HG03103 (cell line): ENCODE data around the gene AZIN2.
"Not testable (repeated sequence)": the region's sequence is repeated elsewhere in the genome, so short reads cannot be mapped to it uniquely, and the experiment has no call there.

Experiments
- ATAC-seq: cut with Tn5 transposase; IDR thresholded peaks from one replicate; pipeline ENCODE4 v1.9.1; 2021; ENCODE audit warnings: low read depth; ENCODE audit not compliant: unreplicated experiment

The AZIN2 gene

DNA sequence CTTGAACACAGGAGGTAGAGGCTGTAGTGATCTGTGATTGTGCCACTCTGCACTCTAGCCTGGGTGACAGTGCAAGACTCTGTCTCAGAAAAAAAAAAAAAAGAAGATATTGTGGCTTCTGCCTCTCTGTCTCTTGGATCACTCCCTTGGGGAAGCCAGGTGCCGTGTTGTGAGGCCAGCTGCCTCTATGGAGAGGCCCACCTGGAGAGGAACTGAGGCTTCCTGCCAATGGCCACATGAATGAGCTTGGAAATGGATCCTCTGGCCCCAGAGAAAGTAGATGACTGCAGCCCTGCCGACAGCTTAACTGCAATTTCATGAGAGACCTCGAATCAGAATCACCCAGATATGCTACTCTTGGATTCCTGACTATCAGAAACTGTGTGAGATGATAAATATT lies 24.5 kb upstream of the AZIN2 start:
- ATAC-seq, result no peak

DNA sequence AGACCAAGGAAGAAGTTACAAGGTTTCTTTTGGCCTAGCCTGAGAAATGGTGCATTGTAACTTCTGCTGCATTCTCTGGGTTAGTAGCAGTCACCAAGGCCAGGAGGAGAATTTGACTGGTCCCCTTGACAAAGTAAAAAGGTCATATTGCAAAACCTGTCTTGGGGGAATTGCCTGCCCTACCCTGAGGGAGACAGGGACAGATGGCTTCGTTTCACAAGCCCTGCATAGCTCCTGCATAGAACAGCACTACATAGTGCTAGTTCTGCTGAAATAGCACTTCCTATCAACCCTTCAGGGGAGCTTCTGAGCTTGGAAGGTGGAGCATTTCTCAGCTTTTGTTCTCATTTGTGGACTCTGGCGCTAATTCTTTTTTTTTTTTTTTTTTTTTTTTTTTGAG lies 23.9 kb upstream of the AZIN2 start:
- ATAC-seq, result no peak

DNA sequence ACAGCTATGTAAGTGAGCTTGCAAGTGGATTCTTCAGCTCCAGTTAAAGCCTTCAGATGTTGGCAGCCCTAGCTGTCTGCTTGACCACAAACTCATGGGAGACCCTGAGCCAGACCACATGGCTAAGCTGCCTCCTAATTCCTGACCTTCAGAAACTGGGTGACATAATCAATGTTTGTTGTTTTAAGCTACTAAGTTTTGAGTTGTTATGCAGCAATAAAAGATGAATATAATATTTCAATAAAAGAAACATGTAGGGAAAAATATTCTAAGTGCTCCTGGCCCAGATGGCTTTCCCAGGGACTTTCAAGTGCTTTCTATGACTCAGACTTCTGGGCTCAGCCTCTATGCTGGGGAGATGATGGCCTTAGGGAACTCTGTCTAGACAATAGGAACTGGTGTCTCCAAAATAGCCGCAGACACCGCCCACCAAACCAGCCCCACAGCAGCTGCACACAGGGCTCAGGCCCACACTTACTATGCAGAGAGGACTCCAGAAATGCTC lies 20.3 kb upstream of the AZIN2 start:
- no peak for ATAC-seq

DNA sequence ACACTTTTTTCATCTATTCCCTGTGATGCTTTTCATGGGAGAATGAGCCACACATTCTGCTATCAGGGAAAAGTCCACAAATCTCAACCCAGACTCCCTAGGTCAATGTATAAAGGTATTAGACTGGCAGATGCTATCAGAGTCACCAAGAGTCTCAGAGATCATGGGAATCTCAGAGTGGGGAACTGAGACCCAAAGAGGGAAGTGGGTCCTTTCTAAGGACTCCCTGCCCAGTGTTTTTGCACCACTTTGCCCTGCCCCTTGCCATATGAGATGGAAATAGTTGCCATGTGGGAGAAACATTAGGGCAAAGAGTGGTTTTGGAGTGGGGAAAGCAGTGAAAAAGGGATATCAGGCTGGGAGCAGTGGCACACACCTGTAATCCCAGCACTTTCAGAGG lies 19.1 kb upstream of the AZIN2 start:
- no peak for ATAC-seq

DNA sequence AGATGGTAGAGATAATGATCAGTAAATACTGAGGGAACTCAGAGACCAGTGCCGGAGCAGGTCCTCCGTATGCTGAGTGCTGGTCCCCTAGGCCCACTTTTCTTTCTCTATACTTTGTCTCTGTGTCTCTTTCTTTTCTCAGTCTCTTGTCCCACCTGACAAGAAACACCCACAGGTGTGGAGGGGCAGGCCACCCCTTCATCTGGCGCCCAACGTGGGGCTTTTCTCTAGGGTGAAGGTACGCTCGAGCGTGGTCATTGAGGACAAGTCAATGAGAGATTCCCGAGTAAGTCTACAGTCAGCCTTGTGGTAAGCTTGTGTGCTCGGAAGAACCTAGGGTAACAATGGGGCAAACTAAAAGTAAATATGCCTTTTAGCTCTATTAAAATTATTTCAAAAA lies 16.7 kb upstream of the AZIN2 start:
- not testable (repeated sequence) for ATAC-seq

DNA sequence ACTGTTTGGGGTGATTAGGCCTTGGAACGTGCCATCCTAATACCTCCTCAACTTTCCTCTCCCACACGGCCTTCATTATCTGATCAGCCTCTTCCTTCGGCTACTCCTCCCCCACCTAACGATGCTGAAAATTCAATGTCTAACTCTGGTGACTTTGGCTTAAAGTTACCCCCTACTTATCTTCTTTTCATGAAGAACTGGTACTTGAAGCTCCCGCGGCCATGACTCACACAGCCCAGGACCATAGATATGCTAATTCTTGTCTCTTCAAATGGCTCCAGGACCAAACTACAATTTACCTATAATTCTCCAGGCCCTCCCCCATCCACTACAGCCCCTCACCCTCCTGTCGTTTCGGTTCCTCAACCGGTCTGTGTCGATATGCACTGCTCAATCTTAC lies 15.7 kb upstream of the AZIN2 start:
- no peak for ATAC-seq

DNA sequence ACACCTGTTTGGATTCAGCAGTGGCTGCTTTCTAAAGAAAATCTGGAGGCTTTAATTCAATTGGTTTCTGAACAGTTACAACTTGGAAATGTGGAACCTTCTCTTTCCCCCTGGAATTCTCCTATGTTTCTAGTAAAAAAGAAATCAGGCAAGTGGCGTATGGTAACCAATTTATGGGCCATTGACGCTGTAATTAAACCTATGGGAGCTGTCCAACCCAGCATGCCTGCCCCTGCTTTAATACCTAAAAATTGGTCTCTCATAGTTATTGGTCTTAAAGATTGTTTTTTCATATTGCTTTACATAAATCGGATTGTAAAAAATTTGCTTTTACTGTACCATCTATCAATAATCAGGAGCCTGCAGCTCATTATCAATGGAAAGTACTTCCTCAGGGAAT lies 14.5 kb upstream of the AZIN2 start:
- ATAC-seq, result not testable (repeated sequence)

DNA sequence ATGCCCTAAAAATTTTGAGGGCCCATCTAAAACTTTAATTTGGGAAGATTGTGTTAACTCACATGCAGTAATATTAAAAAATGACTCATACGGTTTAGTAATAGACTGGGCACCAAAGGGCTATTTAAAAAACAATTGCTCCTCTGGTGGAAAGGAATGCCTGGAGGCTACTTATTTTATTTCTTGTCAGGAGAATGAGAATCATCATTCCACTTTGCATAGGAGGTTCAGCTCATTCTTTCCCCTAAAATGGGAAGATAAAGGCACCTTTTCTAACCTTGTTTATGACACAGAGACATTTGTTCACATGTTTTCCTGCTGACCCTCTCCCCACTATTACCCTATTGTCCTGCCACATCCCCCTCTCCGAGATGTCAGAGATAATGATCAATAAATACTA lies 12.8 kb upstream of the AZIN2 start:
- not testable (repeated sequence) for ATAC-seq

DNA sequence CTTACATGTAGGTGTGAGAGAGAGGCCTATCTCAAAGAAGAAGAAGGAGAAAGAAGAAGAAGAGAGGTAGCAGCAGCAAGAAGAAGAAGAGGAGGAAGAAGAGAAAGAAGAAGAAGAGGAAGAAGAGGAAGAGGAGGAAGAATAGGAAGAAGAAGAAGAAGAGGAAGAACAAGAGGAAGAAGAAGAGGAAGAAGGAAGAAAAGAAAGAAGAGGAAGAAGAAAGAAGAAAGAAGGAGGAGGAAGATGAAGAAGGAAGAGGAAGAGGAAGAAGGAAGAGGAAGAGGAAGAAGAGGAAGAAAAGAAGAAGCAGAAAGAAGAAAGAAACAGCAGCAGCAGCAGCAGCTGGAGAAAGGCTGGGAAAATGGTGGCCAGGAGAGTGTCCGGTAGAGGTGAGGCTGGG lies 10.3 kb upstream of the AZIN2 start:
- ATAC-seq, result no peak

DNA sequence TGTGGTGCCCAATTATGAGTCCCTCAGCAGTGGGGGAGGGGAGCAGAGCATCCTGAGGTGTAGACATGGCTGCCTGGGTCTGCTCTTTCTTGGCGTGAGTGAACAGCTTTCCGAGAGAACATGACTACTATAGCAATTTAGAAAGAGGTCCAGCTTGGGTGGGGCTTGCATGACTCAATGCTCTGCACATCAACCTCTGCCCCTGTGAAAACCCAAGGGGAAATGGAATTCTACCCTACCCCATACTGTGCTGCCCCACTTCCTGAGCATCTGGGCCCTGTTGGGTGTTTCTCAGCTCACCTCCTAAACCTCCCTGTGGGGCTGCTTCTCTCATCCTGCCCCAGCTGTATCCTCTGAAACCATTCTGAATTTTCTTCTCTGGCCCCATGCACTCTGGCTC lies 8.2 kb upstream of the AZIN2 start:
- no peak for ATAC-seq

DNA sequence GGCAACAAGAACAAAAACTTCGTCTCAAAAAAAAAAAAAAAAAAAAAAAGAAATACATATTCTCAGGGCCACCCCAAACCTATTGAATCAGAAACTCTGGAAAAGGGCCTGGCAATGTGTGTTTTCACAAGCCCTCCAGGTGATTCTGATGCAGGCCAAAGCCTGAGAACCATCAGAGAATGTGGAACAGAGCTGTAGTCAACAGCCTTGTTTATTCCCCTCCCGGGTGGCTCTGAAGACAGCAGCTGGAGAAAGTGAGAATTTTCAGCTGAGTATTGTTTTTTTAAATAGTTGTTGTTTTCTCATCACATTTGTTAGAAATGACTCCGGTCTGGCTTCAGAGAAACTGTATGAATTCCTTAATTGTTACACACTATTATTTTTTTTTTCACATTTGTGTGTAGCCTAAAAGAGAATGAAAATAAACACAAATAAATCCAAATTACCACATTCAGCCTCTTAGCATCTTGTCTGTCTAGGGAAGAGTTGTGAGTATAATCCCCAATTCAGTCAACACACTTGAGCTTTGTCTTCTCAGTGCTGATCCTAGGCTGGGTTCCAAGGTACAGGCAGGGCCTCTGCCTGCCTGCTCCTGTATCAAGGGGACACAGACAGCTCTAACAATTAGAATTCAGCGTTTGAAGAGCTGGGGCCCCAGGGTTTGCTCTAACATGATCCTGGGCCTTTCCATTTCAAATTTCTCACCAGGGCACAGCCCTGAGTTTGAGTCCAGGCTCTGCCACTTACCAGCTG lies 6.6 kb upstream of the AZIN2 start:
- no peak for ATAC-seq

DNA sequence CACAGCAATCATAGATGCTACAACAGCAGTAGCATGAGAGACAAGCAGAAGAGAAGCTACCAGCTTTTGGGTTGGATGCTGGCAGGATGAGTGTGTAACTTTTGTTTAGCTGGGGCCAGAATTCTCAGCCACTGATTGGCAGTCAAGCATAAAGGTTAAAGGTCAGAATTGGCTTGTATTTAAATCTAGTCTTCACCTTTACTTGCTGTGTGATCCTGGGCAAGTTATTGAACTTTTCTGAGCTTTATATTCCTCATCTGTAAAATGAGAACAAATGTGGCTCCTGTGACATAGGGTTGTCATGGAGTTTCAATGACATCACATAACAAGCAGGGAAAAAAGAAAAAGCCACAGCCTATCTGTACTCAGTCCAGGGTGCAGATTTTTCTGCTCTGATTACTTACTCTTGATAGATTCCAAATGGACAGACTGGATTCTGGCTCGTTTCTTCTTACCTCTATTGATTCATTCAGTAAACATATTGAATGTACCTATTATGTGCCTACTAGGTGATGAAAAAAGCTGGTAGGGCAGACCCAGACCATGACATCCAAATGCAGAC lies 2.8 kb upstream of the AZIN2 start:
- no peak for ATAC-seq

DNA sequence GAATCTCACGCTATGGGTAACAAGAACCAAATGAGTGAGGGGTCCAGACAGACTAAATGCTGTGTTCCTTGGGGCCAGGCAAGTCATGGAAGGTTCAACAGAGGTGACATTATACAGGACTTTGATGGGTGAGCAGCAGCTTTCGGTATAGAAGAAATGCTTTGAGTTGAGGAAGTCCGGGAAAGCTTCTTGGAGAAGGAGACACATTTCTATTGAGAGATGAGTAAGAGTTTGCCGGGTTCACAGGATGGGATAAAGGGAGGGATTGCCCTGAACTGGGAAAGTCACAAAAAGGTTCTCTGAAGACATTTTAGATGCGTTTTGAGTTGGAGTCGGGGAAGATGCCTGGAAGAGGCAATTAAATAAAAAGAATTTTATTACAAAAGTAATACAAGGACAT lies 580 bp upstream of the AZIN2 start:
- ATAC-seq, result no peak

DNA sequence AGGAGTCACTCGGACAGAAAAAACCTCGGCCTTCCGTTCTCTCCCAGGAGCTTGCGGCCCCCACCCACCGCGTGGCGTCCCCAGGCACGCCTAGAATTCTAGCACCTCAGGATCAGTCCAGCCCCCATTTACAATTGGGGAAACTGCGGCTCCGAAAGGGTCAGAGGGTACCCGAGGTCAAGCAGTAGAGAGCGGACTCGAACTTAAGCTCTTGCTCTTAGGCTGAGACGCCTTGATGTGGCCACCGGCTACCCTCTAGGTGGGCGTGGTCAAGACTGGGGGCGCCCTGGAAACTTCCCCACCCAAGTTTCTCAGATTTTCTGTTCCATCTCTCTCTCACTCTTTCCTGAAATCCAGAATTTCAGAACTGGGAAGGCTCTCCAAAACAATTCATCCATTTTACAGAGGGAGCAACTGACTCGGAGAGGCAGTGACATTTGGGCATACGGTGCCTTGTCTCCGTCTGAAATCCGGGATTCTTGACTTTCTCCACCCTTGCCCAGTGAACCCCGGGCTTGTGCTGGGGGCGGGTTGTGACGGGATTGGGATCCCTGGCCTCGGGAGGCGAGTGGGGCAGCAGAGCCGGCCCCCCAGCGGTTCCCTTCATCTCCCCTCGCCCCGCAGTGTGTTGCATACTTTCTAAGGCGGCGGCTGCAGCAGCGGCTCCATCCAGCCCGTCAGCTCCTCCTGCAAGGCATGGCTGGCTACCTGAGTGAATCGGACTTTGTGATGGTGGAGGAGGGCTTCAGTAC lies 777 bp downstream of the AZIN2 start:
- ATAC-seq, result no peak

DNA sequence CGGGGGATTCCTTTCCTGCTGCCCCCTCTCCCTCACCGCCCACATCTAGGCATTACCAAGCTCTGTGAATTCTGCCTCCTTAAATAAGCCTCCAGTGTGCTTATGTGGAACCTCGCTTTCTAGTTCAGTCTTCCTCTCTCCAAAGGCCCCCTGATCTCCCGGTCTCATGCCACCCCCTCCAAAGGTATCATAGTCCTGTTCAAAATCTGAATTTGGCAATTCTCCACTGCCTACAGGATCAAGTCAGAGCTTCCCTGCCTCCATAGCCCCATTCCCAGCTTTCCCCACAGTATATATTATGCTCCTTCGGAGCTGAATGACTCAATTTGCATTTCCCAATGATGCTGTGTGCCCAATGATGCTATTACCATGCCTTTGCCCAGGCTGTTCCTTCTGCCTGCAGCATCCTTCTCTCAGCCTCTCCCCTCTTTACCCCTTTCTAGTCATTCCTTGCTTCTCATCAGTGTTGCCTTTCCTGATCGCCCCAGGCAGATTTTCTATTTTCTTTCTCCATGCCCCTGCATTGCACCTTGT lies 1.7 kb downstream of the AZIN2 start:
- no peak for ATAC-seq

DNA sequence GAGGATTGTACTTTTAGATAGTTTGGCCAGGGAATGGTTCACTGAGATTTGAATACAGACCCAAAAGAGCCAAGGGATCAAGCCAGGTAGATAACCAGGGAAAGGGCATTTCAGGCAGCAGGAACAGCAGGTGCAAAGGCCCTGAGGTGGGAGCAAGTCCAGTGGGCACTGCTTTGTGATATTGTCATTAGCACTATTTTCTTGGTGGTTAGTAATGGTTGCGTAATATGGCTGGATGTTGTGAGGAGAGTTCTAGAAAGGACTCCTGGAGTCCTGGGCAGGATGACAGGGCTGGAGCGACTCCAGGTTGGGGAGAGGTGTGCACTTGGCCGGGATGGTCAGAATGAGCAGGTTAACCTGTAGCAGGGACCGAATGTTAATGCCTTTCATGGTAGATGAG lies 4.4 kb downstream of the AZIN2 start:
- ATAC-seq, result no peak

DNA sequence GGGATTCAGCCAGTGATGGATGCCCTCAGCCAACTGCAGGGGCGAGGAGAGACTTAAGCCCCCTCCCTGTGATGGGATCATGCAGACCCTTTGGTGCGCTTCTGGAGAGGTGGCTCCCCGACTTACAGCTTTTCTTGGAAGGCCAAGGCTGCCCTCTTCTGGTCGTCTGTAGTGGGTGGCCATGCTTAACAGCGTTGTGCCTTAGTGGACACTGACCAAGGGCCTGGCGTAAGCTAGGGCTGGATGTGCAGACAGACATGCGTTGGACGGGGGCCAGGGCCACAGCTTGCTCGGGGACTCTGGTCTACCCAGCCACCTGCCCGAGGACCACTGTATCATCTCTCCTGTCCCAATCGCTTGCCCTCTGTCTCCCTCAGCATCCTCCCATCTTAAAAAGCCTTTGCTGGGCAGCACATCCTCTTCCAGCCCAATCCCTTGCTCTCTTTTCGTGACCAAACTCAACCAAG lies 5.5 kb downstream of the AZIN2 start:
- no peak for ATAC-seq

DNA sequence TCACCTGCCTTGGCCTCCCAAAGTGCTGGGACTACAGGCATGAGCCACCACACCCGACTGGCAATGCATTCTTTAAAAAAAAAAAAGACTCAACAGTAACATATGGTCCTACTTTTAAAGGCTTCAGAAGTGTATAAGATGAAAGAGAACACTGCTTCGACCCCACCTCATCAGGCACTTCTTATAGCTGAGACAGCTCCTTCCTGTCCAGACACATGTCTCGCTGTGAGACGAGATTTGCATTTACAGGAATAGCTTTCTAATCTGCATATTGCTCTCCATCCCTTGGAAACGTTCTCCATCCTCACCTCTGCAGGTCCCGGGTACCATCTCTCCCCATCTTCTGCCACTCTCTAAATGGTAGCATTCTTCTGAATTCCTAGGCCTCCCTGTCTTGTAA lies 6.7 kb downstream of the AZIN2 start:
- ATAC-seq, result no peak

DNA sequence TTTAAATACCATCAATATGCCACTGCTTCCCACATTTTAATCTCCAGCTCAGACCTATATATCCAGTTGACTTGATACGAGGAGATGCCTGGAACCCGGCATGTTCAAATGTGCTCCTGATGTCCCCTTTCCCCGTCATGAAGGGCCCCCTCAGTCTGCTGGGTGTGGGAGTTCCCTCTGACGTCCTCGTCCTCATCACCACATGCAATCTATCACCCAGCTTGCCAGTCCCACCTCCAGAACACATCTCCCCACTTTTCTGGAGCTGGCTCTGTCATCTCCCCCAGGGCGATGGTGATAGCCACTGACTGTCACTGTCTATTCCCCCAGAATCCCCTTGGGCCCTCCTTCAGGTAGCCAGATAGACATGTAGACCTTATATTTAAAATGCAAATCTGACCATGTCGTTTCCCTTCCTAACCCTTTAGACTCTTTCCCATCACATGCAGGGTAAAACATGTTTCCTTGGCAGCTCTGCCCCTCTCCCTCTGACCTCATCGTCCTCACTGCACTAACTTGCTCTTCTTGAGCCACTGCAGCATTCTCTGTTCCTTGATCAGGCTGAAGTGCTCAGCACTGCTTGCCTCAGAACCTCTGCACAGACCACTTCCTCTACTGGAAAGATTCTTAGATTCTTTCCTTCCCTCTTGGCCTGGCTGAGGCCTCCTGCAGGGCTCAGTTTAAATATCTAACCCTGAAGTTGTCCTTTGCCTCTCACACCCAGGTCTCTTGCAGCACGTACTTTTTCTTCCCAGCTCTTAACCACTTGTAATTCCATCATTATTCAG lies 7.4 kb downstream of the AZIN2 start:
- ATAC-seq, result no peak

DNA sequence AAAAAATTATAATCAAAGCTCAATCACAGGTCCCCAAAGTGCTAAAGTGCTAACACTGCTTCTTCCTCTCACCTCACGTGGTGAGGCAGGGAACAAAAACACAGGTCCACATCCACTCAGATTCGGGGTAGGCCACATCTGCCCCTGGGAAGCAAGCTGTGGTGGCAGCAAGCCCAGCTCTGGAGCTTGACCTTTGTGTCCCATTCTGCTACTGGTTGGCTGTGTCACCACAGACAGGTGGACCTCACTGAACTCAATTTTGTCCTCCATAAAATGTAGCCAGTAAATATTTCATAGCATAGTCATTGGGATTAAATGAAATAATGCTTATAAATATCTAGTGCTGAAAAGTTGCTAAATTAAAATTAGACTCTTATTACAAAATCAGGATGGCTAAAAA lies 8.5 kb downstream of the AZIN2 start:
- no peak for ATAC-seq

DNA sequence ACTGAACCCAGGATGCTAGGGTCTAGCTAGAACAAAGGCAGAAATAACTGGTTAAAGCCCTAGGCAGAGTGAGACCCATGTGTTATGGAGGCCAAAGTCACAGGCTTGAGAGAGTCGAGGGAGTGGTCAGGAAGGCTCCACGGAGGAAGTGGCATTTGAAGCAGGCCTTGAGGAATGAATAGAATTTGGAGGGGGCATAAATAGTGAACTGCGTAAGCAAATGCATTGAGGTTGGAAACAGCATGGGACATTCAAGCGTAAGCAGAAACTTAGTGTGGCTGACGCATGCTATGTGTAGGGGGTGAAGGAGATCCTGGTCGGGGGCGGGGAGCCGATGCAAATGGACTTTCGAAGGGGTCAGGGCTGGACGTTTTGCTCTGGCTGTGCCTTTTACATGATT lies 11.5 kb downstream of the AZIN2 start:
- ATAC-seq, result no peak
